ENCODE measurements around the gene RELL1.

Gene RELL1

DNA sequence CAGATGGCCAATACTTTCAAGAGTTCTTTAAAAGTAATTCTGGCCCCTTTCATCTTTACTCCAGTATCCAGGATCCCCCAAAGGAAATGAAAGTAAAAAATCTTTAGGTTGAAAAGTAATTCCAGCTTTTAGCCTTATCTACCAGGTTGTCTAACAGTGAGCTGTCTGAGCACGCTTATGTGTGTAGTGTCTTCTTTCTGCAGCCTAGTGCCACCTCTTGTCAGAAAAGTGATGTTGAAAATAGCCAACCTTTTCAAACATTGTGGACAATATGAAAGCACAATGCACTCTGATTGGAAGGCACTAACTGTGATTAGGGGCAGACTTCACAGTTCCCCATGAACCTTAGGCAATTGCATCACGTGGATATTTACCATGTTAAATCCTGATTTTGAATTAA is 92.1 kb downstream of the RELL1 start:
- no peak for DNase-seq

- DNase-seq: no peak
These were observed 94.8 kb downstream of the RELL1 start for GRCh38 chr4:37591349-37591748.

GRCh38 chr4:37590016-37590415 is 96.2 kb downstream of the RELL1 start:
- DNase-seq: no peak

DNA sequence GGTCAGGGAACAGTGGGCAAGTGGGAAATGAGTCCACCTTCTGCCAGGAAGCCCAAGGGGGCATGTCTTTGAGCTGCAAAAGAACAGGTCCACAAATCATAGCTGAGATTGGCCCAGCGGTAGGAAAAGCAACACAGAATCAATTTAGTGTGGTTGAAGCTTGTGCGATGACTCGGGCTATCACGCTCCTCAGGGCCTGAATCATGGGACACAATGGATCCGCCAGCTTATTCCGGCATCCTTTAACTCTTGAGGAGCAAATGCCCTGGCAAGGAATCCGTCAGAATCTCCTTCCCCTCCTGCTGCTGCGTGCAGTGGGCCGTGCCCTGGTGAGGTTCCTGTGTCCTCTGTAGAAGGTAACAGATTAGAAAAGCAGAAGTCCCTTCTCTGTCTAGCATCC is 98.0 kb downstream of the RELL1 start:
- no peak for DNase-seq

- DNase-seq: no peak
These were observed 100.0 kb downstream of the RELL1 start for GRCh38 chr4:37586194-37586593.

- DNase-seq: no peak
These were observed 101.6 kb downstream of the RELL1 start for GRCh38 chr4:37584493-37585060.

- DNase-seq: no peak
These were observed 102.1 kb downstream of the RELL1 start for GRCh38 chr4:37584071-37584470.

DNA sequence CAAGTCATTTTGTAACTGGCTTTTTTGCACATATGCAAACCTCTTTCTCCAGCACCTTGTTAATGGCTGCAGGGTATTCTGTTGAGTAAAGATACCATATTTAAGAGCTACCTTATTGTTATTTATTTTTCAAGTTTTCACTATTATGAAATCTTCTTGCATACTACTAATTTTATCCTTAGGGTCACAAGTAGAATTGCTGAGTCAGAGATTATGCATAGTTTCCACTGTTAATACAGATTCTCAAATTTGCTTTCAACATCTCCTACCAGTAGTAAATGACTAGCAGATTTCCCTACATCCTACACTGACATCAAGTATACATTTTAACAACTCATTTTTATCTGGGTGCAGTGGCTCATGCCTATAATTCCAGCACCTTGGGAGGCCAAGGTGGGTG is 112.6 kb downstream of the RELL1 start:
- DNase-seq: no peak

DNA sequence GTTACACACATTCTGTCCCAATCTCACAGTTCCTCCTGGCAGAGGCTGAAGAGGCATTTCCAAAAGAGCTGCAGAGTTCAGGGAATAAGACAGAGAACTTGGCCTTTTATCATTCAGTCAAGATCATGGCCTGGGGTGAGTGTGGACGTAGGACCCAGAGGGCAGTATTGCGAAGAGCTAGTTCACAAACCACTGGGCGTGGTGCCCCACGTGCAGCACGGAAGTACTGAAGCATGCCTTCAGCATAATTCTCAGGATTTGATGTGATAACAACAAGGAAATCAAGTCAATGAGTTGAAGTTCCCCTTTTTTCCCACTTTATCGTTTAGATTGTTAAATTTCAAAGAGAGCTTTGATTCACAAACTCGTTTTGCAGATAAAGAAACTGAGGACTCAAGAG is 117.7 kb downstream of the RELL1 start:
- DNase-seq: no peak

DNA sequence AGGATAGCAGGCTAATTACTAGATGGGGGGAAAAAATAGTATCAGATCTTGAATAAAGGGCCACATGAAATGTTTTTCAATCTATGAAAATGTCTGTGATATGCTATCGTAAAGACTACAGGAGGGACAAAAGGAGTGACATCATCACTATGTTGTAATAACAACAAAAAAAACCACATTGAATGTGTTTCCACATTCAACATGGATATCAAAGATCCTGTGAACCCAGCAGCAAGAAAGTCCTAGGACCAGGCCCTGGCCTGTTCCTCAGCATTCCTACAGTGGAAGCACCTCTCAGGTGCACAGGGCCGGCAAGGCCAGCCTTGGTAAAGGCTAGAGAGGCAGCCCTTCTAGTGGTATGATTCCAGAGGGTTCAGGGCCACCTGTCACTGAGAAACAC is 118.3 kb downstream of the RELL1 start:
- DNase-seq: no peak

- no peak for DNase-seq
These were observed 123.6 kb downstream of the RELL1 start for GRCh38 chr4:37562592-37562991.

DNA sequence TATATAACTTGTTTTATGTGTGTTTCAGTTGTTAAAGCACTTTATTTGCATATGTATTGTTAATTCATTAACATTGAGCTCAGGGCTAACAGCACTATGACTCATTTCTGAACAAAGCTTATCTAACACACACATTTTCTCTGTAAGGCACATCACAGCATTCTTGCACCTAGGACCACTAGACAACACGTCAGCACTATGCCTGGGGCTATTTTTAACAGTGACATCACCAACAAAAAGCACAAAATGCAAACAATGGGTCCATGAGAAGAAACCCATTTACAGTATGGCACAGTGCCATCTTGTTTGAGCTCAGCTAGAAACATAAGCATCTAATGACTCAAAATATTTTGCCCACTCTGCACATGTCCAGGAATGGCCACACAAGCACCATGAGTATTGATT is 124.4 kb downstream of the RELL1 start:
- DNase-seq: no peak

- DNase-seq: no peak
These were observed 124.9 kb downstream of the RELL1 start for GRCh38 chr4:37561196-37561802.

Data from central memory CD4-positive, alpha-beta T cell (primary cell).